Measurements from ENCODE around the gene CNTNAP2. TPM values are rescaled to one million over a fixed set of nuclear protein-coding genes. Genes with fewer than 3 reads are reported as not detected.

Gene CNTNAP2
- total and polyA plus RNA-seq, 8 donors = 0.09 to 1.1 (median 0.38) TPM

DNA sequence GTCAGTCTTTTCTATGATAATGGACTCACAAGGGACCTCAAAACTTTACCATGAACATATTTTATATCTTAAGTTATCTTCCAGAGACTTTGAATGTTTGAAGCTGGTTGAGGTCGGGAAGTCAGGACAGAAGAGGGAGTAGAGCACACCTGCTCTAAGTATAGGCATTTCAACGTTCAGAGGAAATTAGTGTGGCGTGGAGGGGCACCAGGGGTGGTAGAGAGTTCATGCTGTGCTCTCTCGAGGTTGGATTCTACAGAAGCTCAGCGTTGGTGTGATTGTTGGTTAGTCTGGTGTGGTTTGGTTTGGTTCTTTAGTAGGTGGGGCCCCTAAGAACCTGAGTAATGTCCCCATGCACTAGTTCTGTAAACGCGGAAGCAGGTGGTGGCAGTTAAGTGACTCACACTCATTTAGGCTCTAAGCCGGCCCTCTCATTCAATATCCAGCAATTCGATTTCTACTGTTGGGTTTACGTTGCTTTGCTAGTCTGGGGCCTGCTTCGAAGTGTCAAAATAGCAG lies 19.8 kb downstream of the CNTNAP2 start:
- intact Hi-C loops (cut with DNase I) = no loop called here
- TF ChIP-seq, protein P1, sequence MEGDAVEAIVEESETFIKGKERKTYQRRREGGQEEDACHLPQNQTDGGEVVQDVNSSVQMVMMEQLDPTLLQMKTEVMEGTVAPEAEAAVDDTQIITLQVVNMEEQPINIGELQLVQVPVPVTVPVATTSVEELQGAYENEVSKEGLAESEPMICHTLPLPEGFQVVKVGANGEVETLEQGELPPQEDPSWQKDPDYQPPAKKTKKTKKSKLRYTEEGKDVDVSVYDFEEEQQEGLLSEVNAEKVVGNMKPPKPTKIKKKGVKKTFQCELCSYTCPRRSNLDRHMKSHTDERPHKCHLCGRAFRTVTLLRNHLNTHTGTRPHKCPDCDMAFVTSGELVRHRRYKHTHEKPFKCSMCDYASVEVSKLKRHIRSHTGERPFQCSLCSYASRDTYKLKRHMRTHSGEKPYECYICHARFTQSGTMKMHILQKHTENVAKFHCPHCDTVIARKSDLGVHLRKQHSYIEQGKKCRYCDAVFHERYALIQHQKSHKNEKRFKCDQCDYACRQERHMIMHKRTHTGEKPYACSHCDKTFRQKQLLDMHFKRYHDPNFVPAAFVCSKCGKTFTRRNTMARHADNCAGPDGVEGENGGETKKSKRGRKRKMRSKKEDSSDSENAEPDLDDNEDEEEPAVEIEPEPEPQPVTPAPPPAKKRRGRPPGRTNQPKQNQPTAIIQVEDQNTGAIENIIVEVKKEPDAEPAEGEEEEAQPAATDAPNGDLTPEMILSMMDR (IDR thresholded peaks at IDR 0.05) = no peak

DNA sequence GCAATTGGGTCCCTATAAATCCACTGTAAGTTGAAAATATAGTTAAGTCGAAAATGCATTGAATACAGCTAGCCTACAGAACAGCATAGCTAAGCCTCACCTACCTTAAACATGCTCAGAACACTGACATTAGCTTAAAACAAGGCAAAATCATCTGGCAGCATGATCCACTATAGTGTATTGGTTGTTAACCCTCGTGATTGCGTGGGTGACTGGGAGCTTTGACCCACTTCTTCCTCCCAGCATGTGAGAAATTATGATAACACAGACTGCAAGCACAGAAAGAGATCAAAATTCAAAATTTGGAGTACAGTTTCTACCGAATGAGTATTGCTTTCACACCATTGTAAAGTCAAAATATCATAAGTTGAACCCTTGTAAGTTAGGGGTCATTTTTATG lies 22.3 kb downstream of the CNTNAP2 start:
- intact Hi-C loops (cut with DNase I) = no loop called here
- ATAC-seq (no peak), FAIRE-seq (no peak), DNase-seq (no peak)
- Histone ChIP-seq H3K4me3 (no peak overlapping the region), H3K27ac (no peak overlapping the region), H3K36me3 (no peaks in the 10 kb centered on the region), H3K9me3 (no peaks in the 10 kb centered on the region), H3K27me3 (no peaks in the 10 kb centered on the region), H3K4me1 (no peaks in the 10 kb centered on the region)
- WGBS, 2 donors = 42 to 51% methylated on average over 4 of the region's 4 CpGs
- TF ChIP-seq, protein P1 (IDR thresholded peaks at IDR 0.05) = no peak

More for the DNA sequence above, 19.8 kb downstream of the CNTNAP2 start:
- no peaks in the 10 kb centered on the region for H3K4me1 ChIP-seq
- ATAC-seq = no peak
- H3K36me3 ChIP-seq = no peaks in the 10 kb centered on the region
- H3K4me3 ChIP-seq = no peak overlapping the region
- no peak for DNase-seq
- no peaks in the 10 kb centered on the region for H3K9me3 ChIP-seq
- FAIRE-seq = no peak
- H3K27ac ChIP-seq = no peak overlapping the region
- H3K27me3 ChIP-seq = no peaks in the 10 kb centered on the region
- WGBS, 2 donors = 56 to 68% methylated on average over 11 of the region's 11 CpGs

DNA sequence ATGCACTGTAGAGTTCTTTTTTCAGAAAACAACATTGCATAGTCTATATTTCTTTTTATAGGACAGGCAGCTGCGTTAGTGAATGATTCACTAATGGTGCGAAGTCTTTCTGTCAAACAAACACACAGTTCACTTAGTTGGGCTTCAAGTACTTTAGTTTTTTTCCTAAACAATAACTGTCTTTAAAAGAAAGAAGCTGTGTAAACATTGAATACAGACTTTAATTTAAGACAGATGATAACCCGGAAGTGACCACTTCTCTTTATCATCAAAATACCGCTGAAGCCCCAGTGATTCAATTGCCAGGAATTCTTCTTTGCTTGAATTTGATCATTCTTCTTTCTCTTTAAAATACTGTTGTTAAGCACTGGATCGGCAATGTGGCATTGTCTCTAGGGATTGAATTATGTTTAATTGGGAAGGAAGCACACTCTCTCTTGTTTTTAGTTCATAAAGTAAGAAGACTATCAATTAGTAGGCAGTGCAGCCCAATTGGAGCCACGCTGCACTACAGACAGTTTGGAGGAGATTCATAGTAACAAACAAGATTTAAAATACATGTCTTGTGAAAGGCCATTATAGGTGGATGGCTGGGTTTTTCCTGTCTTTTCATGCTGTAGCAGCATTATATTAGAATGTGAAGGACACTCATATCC lies 30.4 kb downstream of the CNTNAP2 start:
- intact Hi-C loops (cut with DNase I) = no loop called here
- Histone ChIP-seq H3K27me3 (peaks cover 0 to 7% (median 0%) of the 10 kb centered on the region in 4 donors), H3K36me3 (no peaks in the 10 kb centered on the region), H3K9me3 (no peaks in the 10 kb centered on the region), H3K4me1 (no peaks in the 10 kb centered on the region), H3K4me3 (no peak overlapping the region), H3K27ac (no peak overlapping the region)
- no peak for FAIRE-seq
- WGBS, 2 donors = 19 to 24% methylated on average over 6 of the region's 6 CpGs
- DNase-seq = no peak
- no peak for ATAC-seq
- TF ChIP-seq, protein P1 (IDR thresholded peaks at IDR 0.05) = no peak

DNA sequence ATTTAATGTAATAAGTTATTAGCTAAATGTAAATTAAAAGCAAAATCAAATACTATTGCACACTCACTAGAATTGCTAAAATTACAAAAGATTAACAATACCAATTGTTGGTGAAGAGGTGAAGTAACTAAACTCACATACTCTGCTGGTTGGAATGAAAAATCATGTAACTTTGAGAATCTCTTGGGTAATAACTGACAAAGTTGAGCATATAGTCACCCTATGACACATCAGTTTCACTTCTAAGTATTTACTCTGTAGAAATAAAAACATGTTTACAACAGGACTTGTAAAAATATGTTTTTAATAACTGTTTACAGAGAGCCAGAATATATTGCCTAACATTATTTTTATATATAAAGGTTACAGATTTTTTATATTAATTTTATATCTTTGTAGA lies 33.6 kb downstream of the CNTNAP2 start:
- H3K27ac ChIP-seq = no peak overlapping the region
- H3K36me3 ChIP-seq = no peaks in the 10 kb centered on the region
- H3K9me3 ChIP-seq = no peaks in the 10 kb centered on the region
- FAIRE-seq = no peak
- no peak for ATAC-seq
- H3K4me3 ChIP-seq = no peak overlapping the region
- DNase-seq = no peak
- intact Hi-C loops (cut with DNase I) = no loop called here
- TF ChIP-seq, protein P1 (IDR thresholded peaks at IDR 0.05) = no peak
- H3K4me1 ChIP-seq = no peaks in the 10 kb centered on the region
- H3K27me3 ChIP-seq = peaks cover 0 to 7% (median 0%) of the 10 kb centered on the region in 4 donors

DNA sequence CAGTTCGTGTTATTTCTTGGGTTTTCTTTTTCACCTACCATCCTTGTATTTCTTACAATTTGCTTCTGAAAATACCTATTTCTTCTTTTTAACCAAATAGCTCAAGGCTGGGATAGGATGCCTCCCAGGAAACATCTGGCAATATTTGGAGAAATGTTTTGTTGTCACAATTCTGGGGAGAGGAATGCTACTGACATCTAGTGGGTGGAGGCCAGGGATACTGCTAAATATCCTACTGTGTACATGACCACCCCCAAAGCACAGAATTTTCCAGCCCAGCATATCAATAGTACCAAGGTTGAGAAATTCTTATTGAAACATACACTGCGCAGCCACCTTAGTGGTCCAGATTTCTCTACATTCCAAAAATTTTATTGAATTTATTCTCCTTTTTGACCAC lies 55.5 kb downstream of the CNTNAP2 start:
- DNase-seq = no peak
- Histone ChIP-seq H3K4me1 (no peaks in the 10 kb centered on the region), H3K36me3 (no peaks in the 10 kb centered on the region), H3K9me3 (no peaks in the 10 kb centered on the region), H3K27me3 (peaks cover 0 to 4% (median 0%) of the 10 kb centered on the region in 4 donors), H3K4me3 (no peak overlapping the region), H3K27ac (no peak overlapping the region)
- FAIRE-seq = no peak
- no peak for ATAC-seq
- 73 to 82% methylated on average over 2 of the region's 2 CpGs for WGBS, 2 donors
- intact Hi-C loops (cut with DNase I) = no loop called here
- TF ChIP-seq, protein P1 (IDR thresholded peaks at IDR 0.05) = no peak
